H1 (cell line): Measurements from ENCODE around the gene CDKN2C. TPM values are rescaled to one million over a fixed set of nuclear protein-coding genes. Genes with fewer than 3 reads are reported as not detected.

Source experiments
- CHD2 ChIP-seq: IDR thresholded peaks from 2 replicates; pipeline ENCODE4 v1.6.1; 2012; ENCODE audit warnings: low read length, improper control_type of control experiment
- polyA plus RNA-seq, 7 experiments: library from polyadenylated mRNA; depleted of rRNA in 3 of 7; stranded (reverse) in 5 of 7; unstranded in 2 of 7; fragments of >200 nt in 5 of 7; fragments of 200-250 nt in 2 of 7; gene quantifications; 1 replicate in 5 of 7; 2 replicates in 1 of 7; 4 replicates in 1 of 7; pipeline versions ENCODE4 v1.2.1 to v1.2.3, GENCODE V29; 2011 to 2013; ENCODE audit warnings: missing spikeins in 2 of 7, mixed read lengths in 2 of 7
- total RNA-seq: library from RNA; stranded (reverse); fragmentation: NEBNext Ultra II Directional; extraction: Animal tissue kit (Norgen Biotek cat#: 25700); gene quantifications from 2 replicates; pipeline ENCODE4 v1.2.1, GENCODE V29; 2021

Gene CDKN2C
- total and polyA plus RNA-seq, 2 of the 8 experiments (the other 6 are each of a cell fraction or from before 2014, with no cell fraction given): not detected

GRCh38 chr1:50967416-50968157 lies 2.5 kb upstream of the CDKN2C start (continued):
- no peak for TF ChIP-seq CHD2
